ENCODE data around the gene UBXN1. TPM values are rescaled to one million over a fixed set of nuclear protein-coding genes. Genes with fewer than 3 reads are reported as not detected.

The UBXN1 gene
- total and polyA plus RNA-seq, 2 donors (not counting 1 experiment from before 2014, with no cell fraction given): 76.4 to 143 TPM

DNA sequence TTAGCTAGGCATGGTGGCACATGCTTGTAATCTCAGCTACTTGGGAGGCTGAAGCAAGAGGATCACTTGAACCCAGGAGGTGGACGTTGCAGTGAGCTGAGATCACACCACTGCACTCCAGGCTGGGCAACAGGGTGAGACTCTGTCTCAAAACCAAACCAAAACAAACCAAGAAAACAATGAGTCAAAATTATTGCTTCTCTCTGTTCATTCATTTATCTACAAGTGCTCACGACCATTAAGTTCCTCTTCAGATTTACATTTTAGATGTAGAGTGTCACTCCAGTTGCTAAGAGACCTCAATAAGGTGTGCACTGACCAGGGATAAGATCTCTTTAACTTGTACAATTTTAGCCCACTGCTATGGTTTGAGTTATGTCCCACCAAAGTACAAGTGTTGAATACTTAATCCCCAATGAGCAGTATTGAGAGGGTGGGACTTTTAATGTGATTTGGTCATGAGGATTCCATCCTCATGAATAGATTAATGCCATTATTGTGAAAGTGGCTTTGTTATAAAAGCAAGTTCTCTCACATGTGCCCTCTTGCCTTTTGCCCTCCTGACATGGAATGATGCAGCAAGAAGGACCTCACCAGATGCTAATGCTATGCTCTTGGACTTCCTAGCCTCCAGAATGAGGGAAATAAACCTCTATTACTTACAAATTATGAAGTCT lies 40.6 kb upstream of the UBXN1 start:
- no peak overlapping the region for H3K9ac ChIP-seq (ENCODE audit: insufficient read depth, low read length)
- no peaks in the 10 kb centered on the region for H3K9me3 ChIP-seq (ENCODE audit: control insufficient read depth, insufficient read depth, low read depth, low read length)
- no peaks in the 10 kb centered on the region for H3K27me3 ChIP-seq (ENCODE audit: control insufficient read depth, insufficient read depth, low read length)
- DNase-seq (ENCODE audit: low read depth in 2 of 2): peak in 1 of 2 donors; percentile 32
- no peak overlapping the region for H3K4me3 ChIP-seq (replicated peaks in 1 of 4; ENCODE audit: control extremely low read depth in 1 of 4, insufficient read depth in 1 of 4, low read depth in 3 of 4, low read length in 4 of 4)
- peaks cover 72% of the 10 kb centered on the region for H3K79me2 ChIP-seq (ENCODE audit: control insufficient read depth, insufficient read depth, low read length)
- no peaks in the 10 kb centered on the region for H3K4me1 ChIP-seq (ENCODE audit: control insufficient read depth, extremely low read depth, insufficient read depth, low read length)
- H4K20me1 ChIP-seq (ENCODE audit: control insufficient read depth, extremely low read depth, insufficient read depth, low read length): no peaks in the 10 kb centered on the region
- peaks cover 35% of the 10 kb centered on the region for H3K36me3 ChIP-seq (ENCODE audit: control insufficient read depth, insufficient read depth, low read length)
- no peak for TF ChIP-seq EZH2 (IDR thresholded peaks at IDR 0.05; ENCODE audit: low read length, missing control alignments)
- TF ChIP-seq, protein P1, sequence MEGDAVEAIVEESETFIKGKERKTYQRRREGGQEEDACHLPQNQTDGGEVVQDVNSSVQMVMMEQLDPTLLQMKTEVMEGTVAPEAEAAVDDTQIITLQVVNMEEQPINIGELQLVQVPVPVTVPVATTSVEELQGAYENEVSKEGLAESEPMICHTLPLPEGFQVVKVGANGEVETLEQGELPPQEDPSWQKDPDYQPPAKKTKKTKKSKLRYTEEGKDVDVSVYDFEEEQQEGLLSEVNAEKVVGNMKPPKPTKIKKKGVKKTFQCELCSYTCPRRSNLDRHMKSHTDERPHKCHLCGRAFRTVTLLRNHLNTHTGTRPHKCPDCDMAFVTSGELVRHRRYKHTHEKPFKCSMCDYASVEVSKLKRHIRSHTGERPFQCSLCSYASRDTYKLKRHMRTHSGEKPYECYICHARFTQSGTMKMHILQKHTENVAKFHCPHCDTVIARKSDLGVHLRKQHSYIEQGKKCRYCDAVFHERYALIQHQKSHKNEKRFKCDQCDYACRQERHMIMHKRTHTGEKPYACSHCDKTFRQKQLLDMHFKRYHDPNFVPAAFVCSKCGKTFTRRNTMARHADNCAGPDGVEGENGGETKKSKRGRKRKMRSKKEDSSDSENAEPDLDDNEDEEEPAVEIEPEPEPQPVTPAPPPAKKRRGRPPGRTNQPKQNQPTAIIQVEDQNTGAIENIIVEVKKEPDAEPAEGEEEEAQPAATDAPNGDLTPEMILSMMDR (conservative IDR thresholded peaks at IDR 0.05 in 1 of 2, IDR thresholded peaks at IDR 0.05 in 1 of 2; ENCODE audit: low read depth in 1 of 2, low read length in 2 of 2): no peak
- no peak overlapping the region for H2AFZ ChIP-seq (ENCODE audit: low read length)
- H3K27ac ChIP-seq (ENCODE audit: insufficient read depth, low read length): peak overlapping the region; percentile 16
- no peak overlapping the region for H3K4me2 ChIP-seq (ENCODE audit: extremely low read depth, insufficient read depth, low read length)

DNA sequence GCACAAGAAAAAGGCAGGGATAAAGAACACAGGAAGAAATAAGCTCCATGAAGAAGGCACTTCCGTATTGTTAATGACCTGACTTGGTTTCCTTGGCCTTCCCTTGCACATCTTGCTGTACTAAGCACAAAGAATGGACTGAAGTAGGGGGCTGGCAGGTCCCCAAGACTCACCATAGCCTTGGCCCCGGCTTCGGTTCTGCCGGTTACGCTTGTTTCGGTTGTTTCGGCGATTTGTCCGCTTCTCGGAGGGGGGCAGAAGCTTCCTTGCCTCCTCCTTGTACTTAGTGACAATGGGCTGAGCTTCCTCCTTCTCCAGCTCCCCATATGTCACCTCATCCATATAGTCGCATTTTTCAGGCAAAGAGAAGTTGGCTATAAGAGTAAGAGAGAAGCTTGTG lies 37.9 kb upstream of the UBXN1 start:
- Histone ChIP-seq H3K79me2 (ENCODE audit: control insufficient read depth, insufficient read depth, low read length) (peaks cover 48% of the 10 kb centered on the region), H3K9me3 (ENCODE audit: control insufficient read depth, insufficient read depth, low read depth, low read length) (no peaks in the 10 kb centered on the region), H3K4me1 (ENCODE audit: control insufficient read depth, extremely low read depth, insufficient read depth, low read length) (peaks cover 3% of the 10 kb centered on the region), H3K27ac (ENCODE audit: insufficient read depth, low read length) (no peak overlapping the region), H4K20me1 (ENCODE audit: control insufficient read depth, extremely low read depth, insufficient read depth, low read length) (no peaks in the 10 kb centered on the region), H3K9ac (ENCODE audit: insufficient read depth, low read length) (no peak overlapping the region), H3K4me2 (ENCODE audit: extremely low read depth, insufficient read depth, low read length) (no peak overlapping the region), H3K27me3 (ENCODE audit: control insufficient read depth, insufficient read depth, low read length) (no peaks in the 10 kb centered on the region), H3K4me3 (replicated peaks in 1 of 4; ENCODE audit: control extremely low read depth in 1 of 4, insufficient read depth in 1 of 4, low read depth in 3 of 4, low read length in 4 of 4) (no peak overlapping the region), H2AFZ (ENCODE audit: low read length) (no peak overlapping the region), H3K36me3 (ENCODE audit: control insufficient read depth, insufficient read depth, low read length) (peaks cover 37% of the 10 kb centered on the region)
- no peak for TF ChIP-seq EZH2 (IDR thresholded peaks at IDR 0.05; ENCODE audit: low read length, missing control alignments)
- TF ChIP-seq, protein P1 (conservative IDR thresholded peaks at IDR 0.05 in 1 of 2, IDR thresholded peaks at IDR 0.05 in 1 of 2; ENCODE audit: low read depth in 1 of 2, low read length in 2 of 2): no peak
- DNase-seq (ENCODE audit: low read depth in 2 of 2): no peak

DNA sequence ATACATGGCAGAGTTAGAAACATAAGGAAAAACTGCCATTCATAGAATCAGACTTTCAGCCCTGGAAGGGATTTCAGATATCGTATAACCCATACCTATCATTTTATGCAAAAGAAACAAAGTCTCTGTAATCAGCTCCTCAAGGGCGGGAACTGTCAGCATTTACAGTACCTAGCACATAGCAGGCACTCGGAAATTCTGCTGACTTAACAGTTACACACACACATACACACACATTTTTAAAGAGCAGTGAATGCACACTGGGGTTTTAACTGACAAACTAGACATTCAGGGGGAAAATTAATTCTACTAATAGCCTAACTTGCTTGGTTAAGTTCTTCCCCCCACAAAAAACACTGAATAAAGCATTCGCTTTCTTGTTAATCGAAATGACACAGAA lies 37.3 kb upstream of the UBXN1 start:
- no peak overlapping the region for H3K4me3 ChIP-seq (replicated peaks in 1 of 4; ENCODE audit: control extremely low read depth in 1 of 4, insufficient read depth in 1 of 4, low read depth in 3 of 4, low read length in 4 of 4)
- peaks cover 36% of the 10 kb centered on the region for H3K36me3 ChIP-seq (ENCODE audit: control insufficient read depth, insufficient read depth, low read length)
- H3K79me2 ChIP-seq (ENCODE audit: control insufficient read depth, insufficient read depth, low read length): peaks cover 43% of the 10 kb centered on the region
- no peak overlapping the region for H2AFZ ChIP-seq (ENCODE audit: low read length)
- no peak overlapping the region for H3K4me2 ChIP-seq (ENCODE audit: extremely low read depth, insufficient read depth, low read length)
- DNase-seq (ENCODE audit: low read depth in 2 of 2): no peak
- no peaks in the 10 kb centered on the region for H3K27me3 ChIP-seq (ENCODE audit: control insufficient read depth, insufficient read depth, low read length)
- H3K9ac ChIP-seq (ENCODE audit: insufficient read depth, low read length): no peak overlapping the region
- H4K20me1 ChIP-seq (ENCODE audit: control insufficient read depth, extremely low read depth, insufficient read depth, low read length): no peaks in the 10 kb centered on the region
- peaks cover 3% of the 10 kb centered on the region for H3K4me1 ChIP-seq (ENCODE audit: control insufficient read depth, extremely low read depth, insufficient read depth, low read length)
- H3K27ac ChIP-seq (ENCODE audit: insufficient read depth, low read length): no peak overlapping the region
- TF ChIP-seq EZH2 (IDR thresholded peaks at IDR 0.05; ENCODE audit: low read length, missing control alignments): no peak
- TF ChIP-seq, protein P1 (conservative IDR thresholded peaks at IDR 0.05 in 1 of 2, IDR thresholded peaks at IDR 0.05 in 1 of 2; ENCODE audit: low read depth in 1 of 2, low read length in 2 of 2): no peak
- H3K9me3 ChIP-seq (ENCODE audit: control insufficient read depth, insufficient read depth, low read depth, low read length): no peaks in the 10 kb centered on the region
